Measurements from ENCODE around the gene KCNN4.

DNA sequence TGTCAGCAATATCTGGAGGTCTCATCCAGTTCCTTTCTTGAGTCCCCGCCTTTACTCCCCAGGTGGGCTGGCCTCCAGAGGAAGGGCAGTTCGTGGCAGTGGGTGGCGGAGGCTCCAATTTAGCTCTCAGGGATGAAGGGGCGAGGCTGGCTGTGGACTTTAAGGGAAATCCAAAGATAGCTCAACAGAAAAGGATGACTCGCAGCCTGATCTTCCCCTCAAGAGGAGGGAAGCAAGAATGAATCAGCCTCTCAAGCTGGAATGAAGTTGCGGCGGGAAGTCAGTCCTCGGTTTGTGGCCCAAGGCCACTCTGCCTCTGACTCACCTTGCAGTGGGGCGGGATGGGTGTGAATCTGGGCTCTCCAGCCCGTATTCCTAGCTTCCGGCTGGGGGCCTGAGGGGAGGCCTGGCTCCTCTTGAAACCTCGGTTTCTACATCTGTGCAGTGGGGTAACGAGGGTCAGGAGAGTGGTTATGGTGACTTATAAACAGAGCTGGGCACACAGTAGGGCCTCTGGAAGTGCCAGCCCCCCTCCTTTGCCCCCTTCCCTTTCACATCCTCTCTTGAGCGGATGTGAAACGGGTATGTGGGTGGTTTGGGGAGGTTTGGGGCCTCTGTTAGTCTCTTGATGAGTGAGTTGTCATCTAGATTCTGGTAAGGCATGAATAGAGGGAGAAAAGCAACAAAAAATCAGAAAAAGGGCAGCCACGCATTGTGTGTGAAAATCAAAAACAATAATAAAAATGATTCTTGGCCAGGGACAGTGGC is 15.5 kb downstream of the KCNN4 start:
- TF ChIP-seq NR2F2 (IDR thresholded peaks at IDR 0.05) (no peak), YY1 (IDR thresholded peaks at IDR 0.05) (no peak), EGR1 (IDR thresholded peaks at IDR 0.05; ENCODE audit: low read depth in 2 of 2) (no peak), TAF1 (conservative IDR thresholded peaks at IDR 0.05) (no peak), SP1 (IDR thresholded peaks at IDR 0.05) (no peak)
- TF ChIP-seq, protein P1, sequence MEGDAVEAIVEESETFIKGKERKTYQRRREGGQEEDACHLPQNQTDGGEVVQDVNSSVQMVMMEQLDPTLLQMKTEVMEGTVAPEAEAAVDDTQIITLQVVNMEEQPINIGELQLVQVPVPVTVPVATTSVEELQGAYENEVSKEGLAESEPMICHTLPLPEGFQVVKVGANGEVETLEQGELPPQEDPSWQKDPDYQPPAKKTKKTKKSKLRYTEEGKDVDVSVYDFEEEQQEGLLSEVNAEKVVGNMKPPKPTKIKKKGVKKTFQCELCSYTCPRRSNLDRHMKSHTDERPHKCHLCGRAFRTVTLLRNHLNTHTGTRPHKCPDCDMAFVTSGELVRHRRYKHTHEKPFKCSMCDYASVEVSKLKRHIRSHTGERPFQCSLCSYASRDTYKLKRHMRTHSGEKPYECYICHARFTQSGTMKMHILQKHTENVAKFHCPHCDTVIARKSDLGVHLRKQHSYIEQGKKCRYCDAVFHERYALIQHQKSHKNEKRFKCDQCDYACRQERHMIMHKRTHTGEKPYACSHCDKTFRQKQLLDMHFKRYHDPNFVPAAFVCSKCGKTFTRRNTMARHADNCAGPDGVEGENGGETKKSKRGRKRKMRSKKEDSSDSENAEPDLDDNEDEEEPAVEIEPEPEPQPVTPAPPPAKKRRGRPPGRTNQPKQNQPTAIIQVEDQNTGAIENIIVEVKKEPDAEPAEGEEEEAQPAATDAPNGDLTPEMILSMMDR (IDR thresholded peaks at IDR 0.05; ENCODE audit: low read depth, low read length, missing input control): no peak
- TF ChIP-seq, protein P2, sequence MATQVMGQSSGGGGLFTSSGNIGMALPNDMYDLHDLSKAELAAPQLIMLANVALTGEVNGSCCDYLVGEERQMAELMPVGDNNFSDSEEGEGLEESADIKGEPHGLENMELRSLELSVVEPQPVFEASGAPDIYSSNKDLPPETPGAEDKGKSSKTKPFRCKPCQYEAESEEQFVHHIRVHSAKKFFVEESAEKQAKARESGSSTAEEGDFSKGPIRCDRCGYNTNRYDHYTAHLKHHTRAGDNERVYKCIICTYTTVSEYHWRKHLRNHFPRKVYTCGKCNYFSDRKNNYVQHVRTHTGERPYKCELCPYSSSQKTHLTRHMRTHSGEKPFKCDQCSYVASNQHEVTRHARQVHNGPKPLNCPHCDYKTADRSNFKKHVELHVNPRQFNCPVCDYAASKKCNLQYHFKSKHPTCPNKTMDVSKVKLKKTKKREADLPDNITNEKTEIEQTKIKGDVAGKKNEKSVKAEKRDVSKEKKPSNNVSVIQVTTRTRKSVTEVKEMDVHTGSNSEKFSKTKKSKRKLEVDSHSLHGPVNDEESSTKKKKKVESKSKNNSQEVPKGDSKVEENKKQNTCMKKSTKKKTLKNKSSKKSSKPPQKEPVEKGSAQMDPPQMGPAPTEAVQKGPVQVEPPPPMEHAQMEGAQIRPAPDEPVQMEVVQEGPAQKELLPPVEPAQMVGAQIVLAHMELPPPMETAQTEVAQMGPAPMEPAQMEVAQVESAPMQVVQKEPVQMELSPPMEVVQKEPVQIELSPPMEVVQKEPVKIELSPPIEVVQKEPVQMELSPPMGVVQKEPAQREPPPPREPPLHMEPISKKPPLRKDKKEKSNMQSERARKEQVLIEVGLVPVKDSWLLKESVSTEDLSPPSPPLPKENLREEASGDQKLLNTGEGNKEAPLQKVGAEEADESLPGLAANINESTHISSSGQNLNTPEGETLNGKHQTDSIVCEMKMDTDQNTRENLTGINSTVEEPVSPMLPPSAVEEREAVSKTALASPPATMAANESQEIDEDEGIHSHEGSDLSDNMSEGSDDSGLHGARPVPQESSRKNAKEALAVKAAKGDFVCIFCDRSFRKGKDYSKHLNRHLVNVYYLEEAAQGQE (IDR thresholded peaks at IDR 0.05): no peak

Measured in liver (tissue), 3 donors.